HepG2 (cell line): Measurements from ENCODE around the gene SIAH2. TPM values are rescaled to one million over a fixed set of nuclear protein-coding genes. Genes with fewer than 3 reads are reported as not detected.

Experiments
- ARID4A ChIP-seq: sonication (generic); formaldehyde crosslinking; IDR thresholded peaks from 2 replicates; pipeline ENCODE4 v1.5.0; 2020; ENCODE audit warnings: mild to moderate bottlenecking, missing genetic modification reagents, borderline replicate concordance
- DNMT3B ChIP-seq: conservative IDR thresholded peaks from 2 replicates; pipeline ENCODE4 v1.6.1; 2016; ENCODE audit warnings: missing biosample characterization, control low read depth
- SAP130 ChIP-seq: IDR thresholded peaks from 2 replicates; pipeline ENCODE4 v1.6.1; 2016; ENCODE audit warnings: low read depth
- THAP9 ChIP-seq: sonication (generic); formaldehyde crosslinking; IDR thresholded peaks from 2 replicates; pipeline ENCODE4; 2020; ENCODE audit warnings: missing genetic modification reagents, mild to moderate bottlenecking, borderline replicate concordance
- ZNF205 ChIP-seq: IDR thresholded peaks from 2 replicates; pipeline ENCODE4 v1.6.1; 2018; ENCODE audit warnings: missing biosample characterization, missing genetic modification reagents
- polyA plus RNA-seq, 8 experiments: library from polyadenylated mRNA; depleted of rRNA in 3 of 8; stranded (reverse) in 7 of 8; unstranded in 1 of 8; fragments of >200 nt; fragmentation: Illumina TruSeq in 4 of 8; extraction: Trizol in 4 of 8; gene quantifications; 2 replicates each; pipeline versions ENCODE4 v1.2.1 to v1.2.3, GENCODE V29; 2011 to 2016; ENCODE audit warnings: low read depth in 4 of 8, missing spikeins in 1 of 8, mixed read lengths in 1 of 8; ENCODE audit not compliant: insufficient read depth in 1 of 8
- total RNA-seq, 5 experiments: library from RNA; depleted of rRNA; stranded (reverse); fragments of >200 nt; fragmentation: Illumina TruSeq; extraction: Trizol; gene quantifications; 2 replicates each; pipeline ENCODE4 v1.2.3, GENCODE V29; 2016; ENCODE audit warnings: low read depth in 1 of 5
- TF ChIP-seq, protein P1 (sequence below): IDR thresholded peaks from 2 replicates; pipeline ENCODE4 v1.6.1; 2012; ENCODE audit warnings: low read depth, low read length, improper control_type of control experiment
- TF ChIP-seq, protein P2 (sequence below): sonication (generic); formaldehyde crosslinking; IDR thresholded peaks from 2 replicates; pipeline ENCODE4 v1.4.0; 2020; ENCODE audit warnings: missing genetic modification reagents, mild to moderate bottlenecking, borderline replicate concordance
- TF ChIP-seq, protein P3 (sequence below): sonication (generic); formaldehyde crosslinking; IDR thresholded peaks from 2 replicates; pipeline ENCODE4 v1.9.0; 2022; ENCODE audit warnings: low read depth, missing genetic modification reagents
- TF ChIP-seq, protein P4 (sequence below): sonication (generic); formaldehyde crosslinking; IDR thresholded peaks from 2 replicates; pipeline ENCODE4 v1.4.0; 2020; ENCODE audit warnings: missing genetic modification reagents
- TF ChIP-seq, protein P5 (sequence below): sonication (generic); formaldehyde crosslinking; IDR thresholded peaks from 2 replicates; pipeline ENCODE4 v1.9.0; 2021; ENCODE audit warnings: missing genetic modification reagents, mild to moderate bottlenecking, borderline replicate concordance

The SIAH2 gene
- total and polyA plus RNA-seq, 2 of the 13 experiments (the other 11 are each of a cell fraction or from before 2014, with no cell fraction given): 71.8 to 117 TPM

GRCh38 chr3:150763122-150763840 lies at the start of gene SIAH2 (continued):
- TF ChIP-seq ZNF205 (CRISPR knock-in tag) (peak; percentile 54; the same call in 1 of the 2 replicates), ARID4A (CRISPR knock-in tag) (peak; percentile 66; the same call in 1 of the 2 replicates), THAP9 (CRISPR knock-in tag) (peak; percentile 49; the same call in 1 of the 2 replicates), SAP130 (CRISPR knock-in tag) (peak; percentile 85), DNMT3B (CRISPR knock-in tag) (peak; percentile 79)
- TF ChIP-seq, protein P1, sequence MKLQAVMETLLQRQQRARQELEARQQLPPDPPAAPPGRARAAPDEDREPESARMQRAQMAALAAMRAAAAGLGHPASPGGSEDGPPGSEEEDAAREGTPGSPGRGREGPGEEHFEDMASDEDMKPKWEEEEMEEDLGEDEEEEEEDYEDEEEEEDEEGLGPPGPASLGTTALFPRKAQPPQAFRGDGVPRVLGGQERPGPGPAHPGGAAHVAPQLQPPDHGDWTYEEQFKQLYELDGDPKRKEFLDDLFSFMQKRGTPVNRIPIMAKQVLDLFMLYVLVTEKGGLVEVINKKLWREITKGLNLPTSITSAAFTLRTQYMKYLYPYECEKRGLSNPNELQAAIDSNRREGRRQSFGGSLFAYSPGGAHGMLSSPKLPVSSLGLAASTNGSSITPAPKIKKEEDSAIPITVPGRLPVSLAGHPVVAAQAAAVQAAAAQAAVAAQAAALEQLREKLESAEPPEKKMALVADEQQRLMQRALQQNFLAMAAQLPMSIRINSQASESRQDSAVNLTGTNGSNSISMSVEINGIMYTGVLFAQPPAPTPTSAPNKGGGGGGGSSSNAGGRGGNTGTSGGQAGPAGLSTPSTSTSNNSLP: no peak
- TF ChIP-seq, protein P2, sequence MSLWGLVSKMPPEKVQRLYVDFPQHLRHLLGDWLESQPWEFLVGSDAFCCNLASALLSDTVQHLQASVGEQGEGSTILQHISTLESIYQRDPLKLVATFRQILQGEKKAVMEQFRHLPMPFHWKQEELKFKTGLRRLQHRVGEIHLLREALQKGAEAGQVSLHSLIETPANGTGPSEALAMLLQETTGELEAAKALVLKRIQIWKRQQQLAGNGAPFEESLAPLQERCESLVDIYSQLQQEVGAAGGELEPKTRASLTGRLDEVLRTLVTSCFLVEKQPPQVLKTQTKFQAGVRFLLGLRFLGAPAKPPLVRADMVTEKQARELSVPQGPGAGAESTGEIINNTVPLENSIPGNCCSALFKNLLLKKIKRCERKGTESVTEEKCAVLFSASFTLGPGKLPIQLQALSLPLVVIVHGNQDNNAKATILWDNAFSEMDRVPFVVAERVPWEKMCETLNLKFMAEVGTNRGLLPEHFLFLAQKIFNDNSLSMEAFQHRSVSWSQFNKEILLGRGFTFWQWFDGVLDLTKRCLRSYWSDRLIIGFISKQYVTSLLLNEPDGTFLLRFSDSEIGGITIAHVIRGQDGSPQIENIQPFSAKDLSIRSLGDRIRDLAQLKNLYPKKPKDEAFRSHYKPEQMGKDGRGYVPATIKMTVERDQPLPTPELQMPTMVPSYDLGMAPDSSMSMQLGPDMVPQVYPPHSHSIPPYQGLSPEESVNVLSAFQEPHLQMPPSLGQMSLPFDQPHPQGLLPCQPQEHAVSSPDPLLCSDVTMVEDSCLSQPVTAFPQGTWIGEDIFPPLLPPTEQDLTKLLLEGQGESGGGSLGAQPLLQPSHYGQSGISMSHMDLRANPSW (CRISPR knock-in tag): peak; percentile 41; the same call in 1 of the 2 replicates
- TF ChIP-seq, protein P3, sequence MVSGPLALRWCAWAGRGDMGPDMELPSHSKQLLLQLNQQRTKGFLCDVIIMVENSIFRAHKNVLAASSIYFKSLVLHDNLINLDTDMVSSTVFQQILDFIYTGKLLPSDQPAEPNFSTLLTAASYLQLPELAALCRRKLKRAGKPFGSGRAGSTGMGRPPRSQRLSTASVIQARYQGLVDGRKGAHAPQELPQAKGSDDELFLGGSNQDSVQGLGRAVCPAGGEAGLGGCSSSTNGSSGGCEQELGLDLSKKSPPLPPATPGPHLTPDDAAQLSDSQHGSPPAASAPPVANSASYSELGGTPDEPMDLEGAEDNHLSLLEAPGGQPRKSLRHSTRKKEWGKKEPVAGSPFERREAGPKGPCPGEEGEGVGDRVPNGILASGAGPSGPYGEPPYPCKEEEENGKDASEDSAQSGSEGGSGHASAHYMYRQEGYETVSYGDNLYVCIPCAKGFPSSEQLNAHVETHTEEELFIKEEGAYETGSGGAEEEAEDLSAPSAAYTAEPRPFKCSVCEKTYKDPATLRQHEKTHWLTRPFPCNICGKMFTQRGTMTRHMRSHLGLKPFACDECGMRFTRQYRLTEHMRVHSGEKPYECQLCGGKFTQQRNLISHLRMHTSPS (CRISPR knock-in tag): peak; percentile 63
- TF ChIP-seq, protein P4, sequence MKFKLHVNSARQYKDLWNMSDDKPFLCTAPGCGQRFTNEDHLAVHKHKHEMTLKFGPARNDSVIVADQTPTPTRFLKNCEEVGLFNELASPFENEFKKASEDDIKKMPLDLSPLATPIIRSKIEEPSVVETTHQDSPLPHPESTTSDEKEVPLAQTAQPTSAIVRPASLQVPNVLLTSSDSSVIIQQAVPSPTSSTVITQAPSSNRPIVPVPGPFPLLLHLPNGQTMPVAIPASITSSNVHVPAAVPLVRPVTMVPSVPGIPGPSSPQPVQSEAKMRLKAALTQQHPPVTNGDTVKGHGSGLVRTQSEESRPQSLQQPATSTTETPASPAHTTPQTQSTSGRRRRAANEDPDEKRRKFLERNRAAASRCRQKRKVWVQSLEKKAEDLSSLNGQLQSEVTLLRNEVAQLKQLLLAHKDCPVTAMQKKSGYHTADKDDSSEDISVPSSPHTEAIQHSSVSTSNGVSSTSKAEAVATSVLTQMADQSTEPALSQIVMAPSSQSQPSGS (CRISPR knock-in tag): peak; percentile 43; the same call in 1 of the 2 replicates
- TF ChIP-seq, protein P5, sequence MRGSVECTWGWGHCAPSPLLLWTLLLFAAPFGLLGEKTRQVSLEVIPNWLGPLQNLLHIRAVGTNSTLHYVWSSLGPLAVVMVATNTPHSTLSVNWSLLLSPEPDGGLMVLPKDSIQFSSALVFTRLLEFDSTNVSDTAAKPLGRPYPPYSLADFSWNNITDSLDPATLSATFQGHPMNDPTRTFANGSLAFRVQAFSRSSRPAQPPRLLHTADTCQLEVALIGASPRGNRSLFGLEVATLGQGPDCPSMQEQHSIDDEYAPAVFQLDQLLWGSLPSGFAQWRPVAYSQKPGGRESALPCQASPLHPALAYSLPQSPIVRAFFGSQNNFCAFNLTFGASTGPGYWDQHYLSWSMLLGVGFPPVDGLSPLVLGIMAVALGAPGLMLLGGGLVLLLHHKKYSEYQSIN (CRISPR knock-in tag): no peak
